Neural progenitor cell (in vitro differentiated cells): ENCODE measurements around the gene NXN.

ENCODE experiments used
- CTCF ChIP-seq: fragments of 200-600 bp; sonication (generic); IDR thresholded peaks from 2 replicates; pipeline ENCODE4 v1.5.1; 2017; ENCODE audit warnings: antibody characterized with exemption, mild to moderate bottlenecking
- EZH2 ChIP-seq: fragments of 200-600 bp; sonication (generic); IDR thresholded peaks from 2 replicates; pipeline ENCODE4 v1.6.1; 2017; ENCODE audit warnings: antibody characterized with exemption, mild to moderate bottlenecking, moderate library complexity
- EZH2phosphoT487 ChIP-seq: fragments of 200-600 bp; sonication (generic); IDR thresholded peaks from 2 replicates; pipeline ENCODE4 v1.6.1; 2017; ENCODE audit warnings: antibody characterized with exemption

GRCh38 chr17:863880-864279, 115.7 kb downstream of the NXN start:
- TF ChIP-seq CTCF = no peak
- no peak for TF ChIP-seq EZH2
- no peak for TF ChIP-seq EZH2phosphoT487
